NB4 (cell line): ENCODE measurements around the gene KPTN.

ENCODE experiments used
- DNase-seq: peaks from one replicate; pipeline ENCODE4 v3.0.0; 2010; ENCODE audit warnings: low read depth
- H3K4me3 ChIP-seq: one replicate; pipeline ENCODE4 v1.5.1; 2011; ENCODE audit warnings: mild to moderate bottlenecking, low read depth, low read length, moderate library complexity
- MAX ChIP-seq: IDR thresholded peaks from 2 replicates; pipeline ENCODE4 v1.6.1; 2011; ENCODE audit warnings: low read depth, low read length
- MYC ChIP-seq: IDR thresholded peaks from 2 replicates; pipeline ENCODE4 v1.6.1; 2011; ENCODE audit warnings: low read depth, low read length
- POLR2A ChIP-seq: IDR thresholded peaks from 2 replicates; pipeline ENCODE4 v1.6.1; 2011; ENCODE audit warnings: mild to moderate bottlenecking; ENCODE audit not compliant: insufficient read length; ENCODE audit errors: extremely low read depth
- TF ChIP-seq, protein P1 (sequence below): IDR thresholded peaks from one replicate; pipeline ENCODE4 v1.5.1; 2012; ENCODE audit warnings: low read depth, low read length

The KPTN gene

DNA sequence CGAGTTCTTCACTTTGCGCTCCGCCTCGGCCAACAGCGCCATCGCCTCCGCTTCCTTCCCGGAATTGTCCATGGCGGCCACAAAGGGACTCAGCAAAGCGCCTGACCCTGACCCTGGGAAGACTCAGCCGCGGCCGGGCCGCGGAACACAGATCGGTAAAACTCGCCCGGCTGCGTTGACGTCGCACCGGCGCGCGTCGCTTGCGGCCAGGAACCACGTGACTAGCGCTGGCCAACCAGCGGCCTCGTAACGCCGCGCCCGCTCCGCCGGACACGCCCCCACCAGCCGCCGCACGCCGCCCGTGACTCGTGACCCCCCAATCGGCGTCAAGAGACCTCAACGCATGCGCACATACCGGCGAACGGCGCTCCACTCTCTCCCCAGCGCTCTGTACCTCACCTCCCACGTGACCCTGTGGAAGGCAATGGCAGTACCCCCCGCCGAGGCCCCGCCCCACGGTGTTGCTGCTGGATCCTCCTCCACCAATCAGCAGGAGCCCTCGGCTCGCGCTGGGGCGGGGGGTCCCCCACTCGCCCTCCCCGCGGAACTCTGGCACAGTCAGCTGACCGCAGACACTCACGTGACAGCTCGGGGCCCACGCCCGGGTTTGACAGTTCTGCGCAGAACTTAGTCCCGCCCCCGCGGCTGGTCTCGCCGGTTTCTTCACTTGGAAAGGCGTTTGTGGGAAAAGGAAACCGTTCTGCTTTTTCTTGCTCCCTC, 31.0 kb upstream of the KPTN start, which contains the start of gene NAPA:
TSS of gene NAPA (minus strand) at position 195 of the 720 bp plus-strand sequence. CDS start at position 72, 123 bp downstream.
- peak; percentile 100 for DNase-seq
- H3K4me3 ChIP-seq = peak within 1 kb of the TSS; percentile 84
- TF ChIP-seq MAX = peak; percentile 99
- TF ChIP-seq, protein P1, sequence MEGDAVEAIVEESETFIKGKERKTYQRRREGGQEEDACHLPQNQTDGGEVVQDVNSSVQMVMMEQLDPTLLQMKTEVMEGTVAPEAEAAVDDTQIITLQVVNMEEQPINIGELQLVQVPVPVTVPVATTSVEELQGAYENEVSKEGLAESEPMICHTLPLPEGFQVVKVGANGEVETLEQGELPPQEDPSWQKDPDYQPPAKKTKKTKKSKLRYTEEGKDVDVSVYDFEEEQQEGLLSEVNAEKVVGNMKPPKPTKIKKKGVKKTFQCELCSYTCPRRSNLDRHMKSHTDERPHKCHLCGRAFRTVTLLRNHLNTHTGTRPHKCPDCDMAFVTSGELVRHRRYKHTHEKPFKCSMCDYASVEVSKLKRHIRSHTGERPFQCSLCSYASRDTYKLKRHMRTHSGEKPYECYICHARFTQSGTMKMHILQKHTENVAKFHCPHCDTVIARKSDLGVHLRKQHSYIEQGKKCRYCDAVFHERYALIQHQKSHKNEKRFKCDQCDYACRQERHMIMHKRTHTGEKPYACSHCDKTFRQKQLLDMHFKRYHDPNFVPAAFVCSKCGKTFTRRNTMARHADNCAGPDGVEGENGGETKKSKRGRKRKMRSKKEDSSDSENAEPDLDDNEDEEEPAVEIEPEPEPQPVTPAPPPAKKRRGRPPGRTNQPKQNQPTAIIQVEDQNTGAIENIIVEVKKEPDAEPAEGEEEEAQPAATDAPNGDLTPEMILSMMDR = no peak
- TF ChIP-seq POLR2A = peak; percentile 95
- TF ChIP-seq MYC = peak; percentile 88

DNA sequence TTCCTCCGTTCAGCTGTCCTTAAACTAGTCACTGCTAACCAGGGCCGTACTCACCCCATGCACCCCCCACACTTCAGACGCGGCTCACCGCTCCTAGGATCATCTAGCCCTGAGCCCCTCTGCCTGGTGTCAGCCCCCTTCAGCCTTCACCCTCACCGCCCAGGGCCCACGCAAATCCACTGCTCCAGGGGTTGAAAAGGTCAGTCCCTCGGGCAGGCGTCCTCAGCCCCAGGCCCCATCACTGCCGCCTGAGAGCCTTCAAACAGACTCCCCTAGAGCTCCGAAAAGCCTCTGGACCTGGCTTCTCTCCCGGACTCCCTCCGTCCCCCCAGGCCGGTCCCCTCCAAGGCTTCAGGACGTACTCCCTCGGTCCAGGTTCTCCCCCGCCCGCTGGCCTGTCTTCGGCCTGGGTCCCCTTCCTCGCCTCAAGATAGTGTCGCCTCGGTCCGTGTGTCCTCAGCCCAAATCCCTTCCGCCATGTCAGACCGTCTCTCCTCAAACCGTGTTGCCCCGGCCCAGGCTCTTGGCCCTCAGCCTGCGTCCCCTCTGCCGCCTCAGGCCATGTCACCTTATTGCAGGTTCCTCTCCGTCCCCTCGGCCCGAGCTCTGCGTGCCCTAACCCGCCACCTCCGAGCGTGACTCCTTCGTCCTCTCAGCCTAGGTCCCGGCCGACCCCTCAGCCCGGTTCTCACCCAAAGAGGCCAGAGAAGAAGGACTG, 30.3 kb upstream of the KPTN start:
- DNase-seq = peak; percentile 49
- peak overlapping the region; percentile 84 for H3K4me3 ChIP-seq
- 0 out of 2 replicates have a peak, but pooled peaks have one; percentile 17 for TF ChIP-seq MAX
- no peak for TF ChIP-seq POLR2A
- TF ChIP-seq, protein P1 = no peak

DNA sequence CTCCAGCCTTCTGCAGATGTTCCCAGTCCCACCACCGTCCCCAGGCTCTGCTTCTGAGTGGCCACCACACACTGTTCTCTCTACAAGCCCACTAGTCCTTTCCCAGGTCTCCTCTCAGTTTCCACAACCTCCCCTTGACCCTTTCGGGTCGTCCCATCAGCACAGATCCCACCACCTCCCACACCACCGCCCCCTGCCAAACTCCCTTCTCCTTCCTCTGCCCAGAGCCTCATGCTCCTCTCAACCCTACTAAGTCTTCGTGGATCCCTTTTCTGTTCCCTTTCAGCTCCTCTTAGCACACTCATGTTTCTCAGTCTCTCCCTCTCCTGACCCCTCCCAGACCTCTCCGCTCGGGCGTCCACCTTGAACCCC, 28.9 kb upstream of the KPTN start:
- TF ChIP-seq, protein P1 = no peak
- TF ChIP-seq POLR2A = no peak
- TF ChIP-seq MYC = no peak
- H3K4me3 ChIP-seq = peak overlapping the region; percentile 84
- no peak for DNase-seq

DNA sequence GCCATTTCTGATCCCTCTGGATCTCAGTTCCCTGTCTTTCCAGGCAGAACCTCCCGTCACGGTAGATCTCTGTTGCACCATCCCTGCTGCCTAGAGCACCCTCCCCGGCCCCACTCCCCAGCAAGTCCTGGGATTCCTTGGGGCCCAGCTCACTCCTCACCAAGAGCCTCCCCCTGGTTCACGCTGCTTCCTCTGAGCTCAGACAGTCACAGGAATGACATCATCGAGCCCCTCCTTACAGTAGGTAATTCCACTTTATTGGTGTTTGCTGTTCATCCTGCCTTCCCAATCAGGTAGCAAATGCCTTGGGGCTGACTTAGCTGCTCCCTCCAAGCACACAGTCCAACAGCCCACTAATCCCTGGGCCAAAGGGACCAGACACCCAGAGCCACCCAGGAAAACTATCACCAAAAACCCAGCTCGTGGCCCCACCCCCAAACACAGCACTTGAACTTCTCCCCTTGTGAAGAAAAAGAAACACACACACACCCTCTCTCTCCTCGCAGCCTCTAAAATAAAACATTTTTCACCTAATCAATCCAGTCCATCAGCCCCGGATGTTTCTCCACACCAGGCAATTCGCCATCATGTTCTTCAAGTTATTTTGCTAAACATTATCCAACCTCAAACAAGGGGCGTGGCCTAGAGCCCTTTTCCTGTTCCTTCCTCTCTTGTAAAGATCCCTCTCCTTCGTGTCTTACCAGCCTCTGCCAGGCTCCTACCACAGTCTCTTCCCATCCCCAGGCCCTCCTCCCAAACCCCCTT, 28.3 kb upstream of the KPTN start:
- DNase-seq = peak; percentile 48
- TF ChIP-seq, protein P1 = no peak
- TF ChIP-seq MYC (no peak), MAX (no peak), POLR2A (no peak)
- peak overlapping the region; percentile 84 for H3K4me3 ChIP-seq

DNA sequence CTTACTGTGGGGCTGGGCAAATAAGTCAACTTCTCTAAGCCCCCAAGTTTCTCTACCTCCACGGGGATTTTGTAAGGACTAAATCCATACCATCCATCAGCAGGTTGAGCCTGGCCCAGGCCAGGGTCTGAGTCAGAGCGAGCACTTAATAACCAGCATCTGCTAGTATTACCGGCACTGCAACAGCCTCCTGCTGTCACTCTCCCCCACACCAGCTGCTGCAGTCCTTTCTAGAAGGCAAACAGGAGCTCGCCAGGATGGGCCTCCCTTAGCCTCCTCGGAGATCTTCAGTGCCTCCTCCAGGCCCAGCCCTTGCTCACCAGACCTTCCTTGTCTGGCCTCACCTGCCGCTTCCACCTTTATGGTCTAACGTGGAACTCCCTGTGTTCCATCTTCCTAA, 27.7 kb upstream of the KPTN start:
- DNase-seq = peak; percentile 40
- no peak for TF ChIP-seq POLR2A
- TF ChIP-seq MAX = no peak
- no peak for TF ChIP-seq MYC
- TF ChIP-seq, protein P1 = no peak
- H3K4me3 ChIP-seq = no peak overlapping the region
